K562 (cell line): ENCODE results near the gene MPV17L2. TPM values are rescaled to one million over a fixed set of nuclear protein-coding genes. Genes with fewer than 3 reads are reported as not detected.

ENCODE experiments used
- ARID1B ChIP-seq: fragments of 450-650 bp; IDR thresholded peaks from 2 replicates; pipeline ENCODE4 v1.6.1; 2016; ENCODE audit warnings: antibody characterized with exemption, mild to moderate bottlenecking, inconsistent platforms
- CXXC5 ChIP-seq: fragments of 250-450 bp; sonication (Bioruptor Pico); IDR thresholded peaks from 2 replicates; pipeline ENCODE4 v1.8.0; 2022; ENCODE audit warnings: inconsistent platforms, mild to moderate bottlenecking, moderate library complexity
- GABPB1 ChIP-seq: sonication (generic); formaldehyde crosslinking; IDR thresholded peaks from 2 replicates; pipeline ENCODE4 v1.8.0; 2022; ENCODE audit warnings: mild to moderate bottlenecking, missing genetic modification reagents
- HMGN3 ChIP-seq: IDR thresholded peaks from 2 replicates; pipeline ENCODE4 v1.6.1; 2011; ENCODE audit warnings: borderline replicate concordance, low read depth, mild to moderate bottlenecking, mixed read lengths, low read length; ENCODE audit not compliant: insufficient read length; ENCODE audit errors: extremely low read depth
- KLF16 ChIP-seq: IDR thresholded peaks from 2 replicates; pipeline ENCODE4 v1.6.1; 2016; ENCODE audit warnings: antibody characterized with exemption
- MTA3 ChIP-seq: fragments of 450-650 bp; formaldehyde crosslinking; IDR thresholded peaks from 2 replicates; pipeline ENCODE4 v1.6.1; 2017; ENCODE audit warnings: mild to moderate bottlenecking, borderline replicate concordance
- NCOR1 ChIP-seq: fragments of 450-650 bp; IDR thresholded peaks from 2 replicates; pipeline ENCODE4 v1.6.1; 2016; ENCODE audit warnings: mild to moderate bottlenecking, moderate library complexity
- SMC3 ChIP-seq: conservative IDR thresholded peaks from 2 replicates; pipeline ENCODE4 v1.6.1; 2011; ENCODE audit warnings: low read depth, low read length, improper control_type of control experiment; ENCODE audit not compliant: insufficient read depth
- TCF3 ChIP-seq: sonication (generic); formaldehyde crosslinking; IDR thresholded peaks from 2 replicates; pipeline ENCODE4 v1.4.0; 2020; ENCODE audit warnings: mild to moderate bottlenecking, missing genetic modification reagents
- ZBTB7A ChIP-seq: IDR thresholded peaks from 2 replicates; pipeline ENCODE4 v1.6.1; 2011; ENCODE audit warnings: low read depth, mild to moderate bottlenecking, low read length, moderate library complexity, borderline replicate concordance; ENCODE audit not compliant: control insufficient read depth
- ZFX ChIP-seq: sonication (generic); formaldehyde crosslinking; IDR thresholded peaks from 2 replicates; pipeline ENCODE4 v1.8.0; 2022; ENCODE audit warnings: mild to moderate bottlenecking, missing genetic modification reagents, moderate library complexity
- polyA plus RNA-seq, 8 experiments: library from polyadenylated mRNA; depleted of rRNA in 4 of 8; stranded (reverse) in 5 of 8; unstranded in 3 of 8; fragments of >200 nt; fragmentation: Nextera tagmentation in 2 of 8; fragmentation: Illumina TruSeq in 1 of 8; extraction: Ambion mirVana in 2 of 8; extraction: Trizol in 1 of 8; gene quantifications; 2 replicates each; pipeline versions ENCODE4 v1.2.1 to v1.2.3, GENCODE V29; 2011 to 2014; ENCODE audit warnings: inconsistent platforms in 1 of 8, missing spikeins in 1 of 8
- total RNA-seq, 7 experiments: library from RNA; depleted of rRNA in 6 of 7; stranded (reverse); fragments of >200 nt in 6 of 7; fragmentation: Illumina TruSeq in 2 of 7; extraction: Trizol in 2 of 7; gene quantifications; 2 replicates each; pipeline versions ENCODE4 v1.2.1 to v1.2.3, GENCODE V29; 2011 to 2021; ENCODE audit warnings: low replicate concordance in 1 of 7
- TF ChIP-seq, protein P1 (sequence below): conservative IDR thresholded peaks from 2 replicates; pipeline ENCODE4 v1.6.1; 2011; ENCODE audit warnings: low read depth, mild to moderate bottlenecking, low read length; ENCODE audit not compliant: control insufficient read depth
- TF ChIP-seq, protein P2 (sequence below): fragments of 450-650 bp; IDR thresholded peaks from 2 replicates; pipeline ENCODE4 v1.7.0; 2016; ENCODE audit warnings: borderline replicate concordance
- TF ChIP-seq, protein P3 (sequence below), 2 experiments: IDR thresholded peaks; 2 replicates each; pipeline ENCODE4 v1.6.1; 2012; ENCODE audit warnings: improper control_type of control experiment in 2 of 2, low read depth in 2 of 2, low read length in 2 of 2, borderline replicate concordance in 1 of 2
- TF ChIP-seq, protein P4 (sequence below): fragments of 250-450 bp; sonication (Bioruptor Pico); IDR thresholded peaks from 2 replicates; pipeline ENCODE4 v1.9.0; 2021; ENCODE audit warnings: mild to moderate bottlenecking, inconsistent platforms
- TF ChIP-seq, protein P5 (sequence below): IDR thresholded peaks from 3 replicates; pipeline ENCODE4 v1.6.1; 2011; ENCODE audit warnings: borderline replicate concordance, mild to moderate bottlenecking; ENCODE audit not compliant: insufficient read length, insufficient read depth

The MPV17L2 gene
- total and polyA plus RNA-seq, 9 of the 15 experiments (the other 6 are each of a cell fraction or from before 2014, with no cell fraction given) = 10.6 to 60.2 (median 28.5) TPM

DNA sequence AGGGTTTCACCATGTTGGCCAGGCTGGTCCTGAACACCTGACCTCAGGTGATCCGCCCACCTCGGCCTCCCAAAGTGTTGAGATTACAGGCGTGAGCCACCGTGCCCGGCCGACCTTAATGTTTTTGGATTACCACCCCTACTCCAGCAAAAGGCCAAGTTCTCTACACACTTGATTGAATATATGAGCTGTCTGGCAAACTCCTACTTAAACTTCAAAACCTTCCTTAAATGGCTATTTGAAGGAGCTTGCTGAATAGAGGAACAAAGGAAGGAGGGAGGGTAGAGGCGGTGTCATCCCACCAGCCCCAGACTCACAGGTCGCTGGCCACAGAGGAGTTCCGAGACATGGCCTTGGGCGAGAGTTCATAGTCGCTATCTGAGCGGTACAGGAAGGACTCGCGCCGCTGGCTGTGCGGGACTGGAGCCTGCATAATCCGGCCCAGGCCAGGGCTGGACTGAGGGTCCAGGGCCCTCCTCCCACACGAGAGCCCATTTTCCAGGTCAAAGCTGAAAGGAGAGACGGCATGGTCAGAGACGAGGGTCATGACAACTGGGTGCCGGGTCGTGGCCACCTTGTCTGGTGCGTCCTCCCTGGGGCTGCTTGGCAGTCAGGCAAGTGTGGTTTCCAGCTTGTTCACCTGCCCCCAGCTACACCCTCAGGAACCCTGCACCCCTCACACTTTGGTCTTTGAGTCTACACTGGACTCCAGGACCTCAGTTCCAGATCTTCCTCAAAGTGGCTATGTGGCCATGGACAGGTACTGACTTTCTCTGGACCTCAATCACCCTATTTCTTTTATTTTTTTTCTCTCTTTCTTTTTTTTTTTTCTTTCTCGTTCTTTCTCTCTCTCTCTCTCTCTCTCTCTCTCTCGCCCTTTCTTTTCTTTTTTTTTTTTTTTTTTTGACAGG, 29.1 kb downstream of the MPV17L2 start (continued):
- TF ChIP-seq, protein P1, sequence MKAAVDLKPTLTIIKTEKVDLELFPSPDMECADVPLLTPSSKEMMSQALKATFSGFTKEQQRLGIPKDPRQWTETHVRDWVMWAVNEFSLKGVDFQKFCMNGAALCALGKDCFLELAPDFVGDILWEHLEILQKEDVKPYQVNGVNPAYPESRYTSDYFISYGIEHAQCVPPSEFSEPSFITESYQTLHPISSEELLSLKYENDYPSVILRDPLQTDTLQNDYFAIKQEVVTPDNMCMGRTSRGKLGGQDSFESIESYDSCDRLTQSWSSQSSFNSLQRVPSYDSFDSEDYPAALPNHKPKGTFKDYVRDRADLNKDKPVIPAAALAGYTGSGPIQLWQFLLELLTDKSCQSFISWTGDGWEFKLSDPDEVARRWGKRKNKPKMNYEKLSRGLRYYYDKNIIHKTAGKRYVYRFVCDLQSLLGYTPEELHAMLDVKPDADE = 0 out of 2 replicates have a peak, but pooled peaks have one; percentile 39
- TF ChIP-seq NCOR1 (no peak; the same call in 1 of the 2 replicates), ARID1B (peak; percentile 48; the same call in 1 of the 2 replicates), HMGN3 (peak; percentile 53), TCF3 (CRISPR knock-in tag) (peak; percentile 30), KLF16 (0 out of 2 replicates have a peak, but pooled peaks have one; percentile 39), GABPB1 (CRISPR knock-in tag) (0 out of 2 replicates have a peak, but pooled peaks have one; percentile 24), CXXC5 (CRISPR knock-in tag) (0 out of 2 replicates have a peak, but pooled peaks have one; percentile 32), MTA3 (0 out of 2 replicates have a peak, but pooled peaks have one; percentile 24), ZFX (CRISPR knock-in tag) (peak; percentile 45), ZBTB7A (peak; percentile 85; the same call in 1 of the 2 replicates), SMC3 (no peak)
- TF ChIP-seq, protein P2, sequence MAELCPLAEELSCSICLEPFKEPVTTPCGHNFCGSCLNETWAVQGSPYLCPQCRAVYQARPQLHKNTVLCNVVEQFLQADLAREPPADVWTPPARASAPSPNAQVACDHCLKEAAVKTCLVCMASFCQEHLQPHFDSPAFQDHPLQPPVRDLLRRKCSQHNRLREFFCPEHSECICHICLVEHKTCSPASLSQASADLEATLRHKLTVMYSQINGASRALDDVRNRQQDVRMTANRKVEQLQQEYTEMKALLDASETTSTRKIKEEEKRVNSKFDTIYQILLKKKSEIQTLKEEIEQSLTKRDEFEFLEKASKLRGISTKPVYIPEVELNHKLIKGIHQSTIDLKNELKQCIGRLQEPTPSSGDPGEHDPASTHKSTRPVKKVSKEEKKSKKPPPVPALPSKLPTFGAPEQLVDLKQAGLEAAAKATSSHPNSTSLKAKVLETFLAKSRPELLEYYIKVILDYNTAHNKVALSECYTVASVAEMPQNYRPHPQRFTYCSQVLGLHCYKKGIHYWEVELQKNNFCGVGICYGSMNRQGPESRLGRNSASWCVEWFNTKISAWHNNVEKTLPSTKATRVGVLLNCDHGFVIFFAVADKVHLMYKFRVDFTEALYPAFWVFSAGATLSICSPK = no peak
- TF ChIP-seq, protein P3, sequence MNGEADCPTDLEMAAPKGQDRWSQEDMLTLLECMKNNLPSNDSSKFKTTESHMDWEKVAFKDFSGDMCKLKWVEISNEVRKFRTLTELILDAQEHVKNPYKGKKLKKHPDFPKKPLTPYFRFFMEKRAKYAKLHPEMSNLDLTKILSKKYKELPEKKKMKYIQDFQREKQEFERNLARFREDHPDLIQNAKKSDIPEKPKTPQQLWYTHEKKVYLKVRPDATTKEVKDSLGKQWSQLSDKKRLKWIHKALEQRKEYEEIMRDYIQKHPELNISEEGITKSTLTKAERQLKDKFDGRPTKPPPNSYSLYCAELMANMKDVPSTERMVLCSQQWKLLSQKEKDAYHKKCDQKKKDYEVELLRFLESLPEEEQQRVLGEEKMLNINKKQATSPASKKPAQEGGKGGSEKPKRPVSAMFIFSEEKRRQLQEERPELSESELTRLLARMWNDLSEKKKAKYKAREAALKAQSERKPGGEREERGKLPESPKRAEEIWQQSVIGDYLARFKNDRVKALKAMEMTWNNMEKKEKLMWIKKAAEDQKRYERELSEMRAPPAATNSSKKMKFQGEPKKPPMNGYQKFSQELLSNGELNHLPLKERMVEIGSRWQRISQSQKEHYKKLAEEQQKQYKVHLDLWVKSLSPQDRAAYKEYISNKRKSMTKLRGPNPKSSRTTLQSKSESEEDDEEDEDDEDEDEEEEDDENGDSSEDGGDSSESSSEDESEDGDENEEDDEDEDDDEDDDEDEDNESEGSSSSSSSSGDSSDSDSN (IDR thresholded peaks at IDR 0.05; ENCODE audit: borderline replicate concordance in 1 of 2, low read depth in 2 of 2, low read length in 2 of 2) = 0 out of 4 replicates have a peak, but pooled peaks of 1 of the 2 experiments have one; percentile 29
- TF ChIP-seq, protein P4, sequence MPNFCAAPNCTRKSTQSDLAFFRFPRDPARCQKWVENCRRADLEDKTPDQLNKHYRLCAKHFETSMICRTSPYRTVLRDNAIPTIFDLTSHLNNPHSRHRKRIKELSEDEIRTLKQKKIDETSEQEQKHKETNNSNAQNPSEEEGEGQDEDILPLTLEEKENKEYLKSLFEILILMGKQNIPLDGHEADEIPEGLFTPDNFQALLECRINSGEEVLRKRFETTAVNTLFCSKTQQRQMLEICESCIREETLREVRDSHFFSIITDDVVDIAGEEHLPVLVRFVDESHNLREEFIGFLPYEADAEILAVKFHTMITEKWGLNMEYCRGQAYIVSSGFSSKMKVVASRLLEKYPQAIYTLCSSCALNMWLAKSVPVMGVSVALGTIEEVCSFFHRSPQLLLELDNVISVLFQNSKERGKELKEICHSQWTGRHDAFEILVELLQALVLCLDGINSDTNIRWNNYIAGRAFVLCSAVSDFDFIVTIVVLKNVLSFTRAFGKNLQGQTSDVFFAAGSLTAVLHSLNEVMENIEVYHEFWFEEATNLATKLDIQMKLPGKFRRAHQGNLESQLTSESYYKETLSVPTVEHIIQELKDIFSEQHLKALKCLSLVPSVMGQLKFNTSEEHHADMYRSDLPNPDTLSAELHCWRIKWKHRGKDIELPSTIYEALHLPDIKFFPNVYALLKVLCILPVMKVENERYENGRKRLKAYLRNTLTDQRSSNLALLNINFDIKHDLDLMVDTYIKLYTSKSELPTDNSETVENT = 0 out of 2 replicates have a peak, but pooled peaks have one; percentile 49
- TF ChIP-seq, protein P5, sequence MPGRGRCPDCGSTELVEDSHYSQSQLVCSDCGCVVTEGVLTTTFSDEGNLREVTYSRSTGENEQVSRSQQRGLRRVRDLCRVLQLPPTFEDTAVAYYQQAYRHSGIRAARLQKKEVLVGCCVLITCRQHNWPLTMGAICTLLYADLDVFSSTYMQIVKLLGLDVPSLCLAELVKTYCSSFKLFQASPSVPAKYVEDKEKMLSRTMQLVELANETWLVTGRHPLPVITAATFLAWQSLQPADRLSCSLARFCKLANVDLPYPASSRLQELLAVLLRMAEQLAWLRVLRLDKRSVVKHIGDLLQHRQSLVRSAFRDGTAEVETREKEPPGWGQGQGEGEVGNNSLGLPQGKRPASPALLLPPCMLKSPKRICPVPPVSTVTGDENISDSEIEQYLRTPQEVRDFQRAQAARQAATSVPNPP = no peak
